Measurements from ENCODE around the gene HIBCH. TPM values are rescaled to one million over a fixed set of nuclear protein-coding genes. Genes with fewer than 3 reads are reported as not detected.
A peak's percentile ranks its signal among the peaks of the same experiment; 100 is the strongest.

HIBCH gene
- total RNA-seq, 8 experiments from 2014 or later = 12.4 to 70.6 (median 23.7) TPM

- H3K4me3 ChIP-seq = no peak overlapping the region
- H3K4me1 ChIP-seq (replicated peaks in 1 of 2) = peaks cover 0 to 12% of the 10 kb centered on the region in 2 donors
- no peak for ATAC-seq (replicated peaks in 6 of 8)
- no peak overlapping the region for H3K27ac ChIP-seq
- in situ Hi-C loops (cut with MboI; ENCODE audit: low pct_unique_long_range_greater_than_20kb in 2 of 9, low sequenced_read_pairs in 9 of 9, unreplicated experiment in 9 of 9) = no loop called here
- WGBS, 10 experiments = 26 to 93% (median 78%) methylated on average over 1 to 10 of the region's 12 CpGs
Measured at GRCh38 chr2:190354003-190354690, 34.5 kb upstream of the HIBCH start.

- Histone ChIP-seq H3K4me3 (no peak overlapping the region), H3K4me1 (replicated peaks in 1 of 2) (peaks cover 0 to 12% of the 10 kb centered on the region in 2 donors), H3K27ac (no peak overlapping the region)
- in situ Hi-C loops (cut with MboI; ENCODE audit: low pct_unique_long_range_greater_than_20kb in 2 of 9, low sequenced_read_pairs in 9 of 9, unreplicated experiment in 9 of 9) = no loop called here
- ATAC-seq (replicated peaks in 6 of 8) = no peak
Measured at GRCh38 chr2:190353537-190353899, 33.9 kb upstream of the HIBCH start.

GRCh38 chr2:190352668-190353536, 33.3 kb upstream of the HIBCH start:
- H3K4me1 ChIP-seq (replicated peaks in 1 of 2) = peaks cover 0 to 12% of the 10 kb centered on the region in 2 donors
- in situ Hi-C loops (cut with MboI; ENCODE audit: low pct_unique_long_range_greater_than_20kb in 2 of 9, low sequenced_read_pairs in 9 of 9, unreplicated experiment in 9 of 9) = no loop called here
- peak in 4 of 8 experiments; percentile 18 to 52 (median 40) for ATAC-seq (replicated peaks in 6 of 8)
- 38 to 100% (median 79%) methylated on average over 1 to 7 of the region's 8 CpGs; no CpG with 5 or more reads in 2 of the 10 experiments for WGBS, 10 experiments
- no peak overlapping the region for H3K4me3 ChIP-seq
- H3K27ac ChIP-seq = no peak overlapping the region

GRCh38 chr2:190351955-190352354, 32.3 kb upstream of the HIBCH start:
- H3K4me1 ChIP-seq (replicated peaks in 1 of 2) = peaks cover 0 to 12% of the 10 kb centered on the region in 2 donors
- H3K27ac ChIP-seq = no peak overlapping the region
- no peak for ATAC-seq (replicated peaks in 6 of 8)
- in situ Hi-C loops (cut with MboI; ENCODE audit: low pct_unique_long_range_greater_than_20kb in 2 of 9, low sequenced_read_pairs in 9 of 9, unreplicated experiment in 9 of 9) = no loop called here
- H3K4me3 ChIP-seq = no peak overlapping the region
- 40 to 100% (median 86%) methylated on average over 2 to 3 of the region's 3 CpGs; no CpG with 5 or more reads in 1 of the 10 experiments for WGBS, 10 experiments

GRCh38 chr2:190350371-190350770, 30.7 kb upstream of the HIBCH start:
- Histone ChIP-seq H3K4me3 (no peak overlapping the region), H3K4me1 (replicated peaks in 1 of 2) (peaks cover 0 to 10% of the 10 kb centered on the region in 2 donors), H3K27ac (no peak overlapping the region)
- in situ Hi-C loops (cut with MboI; ENCODE audit: low pct_unique_long_range_greater_than_20kb in 2 of 9, low sequenced_read_pairs in 9 of 9, unreplicated experiment in 9 of 9) = no loop called here
- ATAC-seq (replicated peaks in 6 of 8) = no peak

GRCh38 chr2:190344276-190344827, 24.7 kb upstream of the HIBCH start:
- peak overlapping the region in 1 of 2 donors; percentile 82 for H3K27ac ChIP-seq
- WGBS, 10 experiments = 11 to 93% (median 52%) methylated on average over 1 to 6 of the region's 7 CpGs
- peaks cover 0 to 7% of the 10 kb centered on the region in 2 donors for H3K4me1 ChIP-seq (replicated peaks in 1 of 2)
- H3K4me3 ChIP-seq = peak overlapping the region; percentile 42 to 54 (median 47)
- in situ Hi-C loops (cut with MboI; ENCODE audit: low pct_unique_long_range_greater_than_20kb in 2 of 9, low sequenced_read_pairs in 9 of 9, unreplicated experiment in 9 of 9) = no loop called here
- ATAC-seq (replicated peaks in 6 of 8) = peak; percentile 22 to 69 (median 63)

GRCh38 chr2:190343536-190344275, 24.1 kb upstream of the HIBCH start, which contains the start of gene INPP1:
TSS of gene INPP1 (plus strand) at chr2:190343589. CDS start at chr2:190360103, 16,514 bp downstream.
- peak; percentile 79 to 84 (median 82) for ATAC-seq (replicated peaks in 6 of 8)
- Histone ChIP-seq H3K27ac (peak within 1 kb of the TSS; percentile 43 to 82), H3K4me1 (replicated peaks in 1 of 2) (peaks cover 0 to 7% of the 10 kb centered on the region in 2 donors), H3K4me3 (peak within 1 kb of the TSS; percentile 42 to 54 (median 47))
- in situ Hi-C loops (cut with MboI; ENCODE audit: low pct_unique_long_range_greater_than_20kb in 2 of 9, low sequenced_read_pairs in 9 of 9, unreplicated experiment in 9 of 9) = no loop called here
- WGBS, 10 experiments = 0 to 18% (median 4%) methylated on average over 1 to 29 of the region's 99 CpGs; no CpG with 5 or more reads in 4 of the 10 experiments

- Histone ChIP-seq H3K4me3 (peak overlapping the region; percentile 42 to 54 (median 47)), H3K4me1 (replicated peaks in 1 of 2) (peaks cover 0 to 7% of the 10 kb centered on the region in 2 donors), H3K27ac (peak overlapping the region in 1 of 2 donors; percentile 82)
- ATAC-seq (replicated peaks in 6 of 8) = no peak
- WGBS, 10 experiments = 0 to 100% (median 80%) methylated on average over 1 to 2 of the region's 10 CpGs; no CpG with 5 or more reads in 5 of the 10 experiments
- in situ Hi-C loops (cut with MboI; ENCODE audit: low pct_unique_long_range_greater_than_20kb in 2 of 9, low sequenced_read_pairs in 9 of 9, unreplicated experiment in 9 of 9) = no loop called here
Measured at GRCh38 chr2:190343089-190343535, 23.5 kb upstream of the HIBCH start.

- no peak overlapping the region for H3K27ac ChIP-seq
- peaks cover 0 to 7% of the 10 kb centered on the region in 2 donors for H3K4me1 ChIP-seq (replicated peaks in 1 of 2)
- WGBS, 10 experiments = 11 to 92% (median 68%) methylated on average over 1 to 4 of the region's 4 CpGs; no CpG with 5 or more reads in 5 of the 10 experiments
- in situ Hi-C loops (cut with MboI; ENCODE audit: low pct_unique_long_range_greater_than_20kb in 2 of 9, low sequenced_read_pairs in 9 of 9, unreplicated experiment in 9 of 9) = no loop called here
- peak overlapping the region in 1 of 5 donors; percentile 54 for H3K4me3 ChIP-seq
- no peak for ATAC-seq (replicated peaks in 6 of 8)
Measured at GRCh38 chr2:190342611-190343010, 23.0 kb upstream of the HIBCH start.

GRCh38 chr2:190340369-190340768, 20.7 kb upstream of the HIBCH start:
- in situ Hi-C loops (cut with MboI; ENCODE audit: low pct_unique_long_range_greater_than_20kb in 2 of 9, low sequenced_read_pairs in 9 of 9, unreplicated experiment in 9 of 9) = no loop called here
- H3K4me1 ChIP-seq (replicated peaks in 1 of 2) = peaks cover 0 to 7% of the 10 kb centered on the region in 2 donors
- no peak overlapping the region for H3K4me3 ChIP-seq
- ATAC-seq (replicated peaks in 6 of 8) = peak in 2 of 8 experiments; percentile 1 to 8
- 0 to 80% (median 42%) methylated on average over 1 of the region's 2 CpGs; no CpG with 5 or more reads in 2 of the 10 experiments for WGBS, 10 experiments
- no peak overlapping the region for H3K27ac ChIP-seq

- peaks cover 0 to under 1% of the 10 kb centered on the region in 2 donors for H3K4me1 ChIP-seq (replicated peaks in 1 of 2)
- WGBS, 10 experiments = 92 to 100% (median 100%) methylated on average over 1 of the region's 1 CpG; no CpG with 5 or more reads in 4 of the 10 experiments
- ATAC-seq (replicated peaks in 6 of 8) = no peak
- no peak overlapping the region for H3K27ac ChIP-seq
- H3K4me3 ChIP-seq = no peak overlapping the region
- in situ Hi-C loops (cut with MboI; ENCODE audit: low pct_unique_long_range_greater_than_20kb in 2 of 9, low sequenced_read_pairs in 9 of 9, unreplicated experiment in 9 of 9) = no loop called here
Measured at GRCh38 chr2:190339394-190339793, 19.8 kb upstream of the HIBCH start.

- no peak overlapping the region for H3K27ac ChIP-seq
- 13 to 100% (median 63%) methylated on average over 1 of the region's 1 CpG; no CpG with 5 or more reads in 2 of the 10 experiments for WGBS, 10 experiments
- in situ Hi-C loops (cut with MboI; ENCODE audit: low pct_unique_long_range_greater_than_20kb in 2 of 9, low sequenced_read_pairs in 9 of 9, unreplicated experiment in 9 of 9) = no loop called here
Measured at GRCh38 chr2:190338453-190338852, 18.8 kb upstream of the HIBCH start.

More at GRCh38 chr2:190338453-190338852, 18.8 kb upstream of the HIBCH start:
- ATAC-seq (replicated peaks in 6 of 8) = no peak
- Histone ChIP-seq H3K4me1 (replicated peaks in 1 of 2) (no peaks in the 10 kb centered on the region), H3K4me3 (no peak overlapping the region)
